Liver (tissue), 9 donors: ENCODE data around the gene USP2. TPM values are rescaled to one million over a fixed set of nuclear protein-coding genes. Genes with fewer than 3 reads are reported as not detected.

Experiments
- DNase-seq: peaks from one replicate; pipeline ENCODE4 v3.0.0-alpha.2; 2017; ENCODE audit warnings: low spot score
- H3K27ac ChIP-seq, 2 donors: one replicate each; pipeline ENCODE4 v1.7.0; 2013; ENCODE audit warnings: inconsistent platforms in 2 of 2, low read length in 2 of 2, control low read depth in 1 of 2, low read depth in 1 of 2, mild to moderate bottlenecking in 1 of 2
- H3K27me3 ChIP-seq, 4 donors: one replicate each; pipeline versions ENCODE4 v1.6.1 to v1.7.0; 2013; ENCODE audit warnings: low read length in 3 of 4, inconsistent platforms in 1 of 4, mild to moderate bottlenecking in 1 of 4, moderate library complexity in 1 of 4; ENCODE audit not compliant: control insufficient read depth in 4 of 4, insufficient read depth in 4 of 4
- H3K36me3 ChIP-seq, 4 donors: one replicate each; pipeline versions ENCODE4 v1.6.1 to v1.7.0; 2013; ENCODE audit warnings: low read length in 3 of 4, mild to moderate bottlenecking in 3 of 4, low read depth in 1 of 4, moderate library complexity in 1 of 4; ENCODE audit not compliant: control insufficient read depth in 4 of 4, insufficient read depth in 3 of 4
- H3K4me1 ChIP-seq, 4 donors: one replicate each; pipeline versions ENCODE4 v1.6.1 to v1.7.0; 2013; ENCODE audit warnings: low read length in 3 of 4, mild to moderate bottlenecking in 3 of 4, moderate library complexity in 1 of 4; ENCODE audit not compliant: control insufficient read depth in 4 of 4, insufficient read depth in 4 of 4
- H3K4me3 ChIP-seq, 3 donors: one replicate each; pipeline versions ENCODE4 v1.6.1 to v1.7.0; 2013; ENCODE audit warnings: low read length in 3 of 3, control low read depth in 1 of 3, low read depth in 1 of 3, mild to moderate bottlenecking in 1 of 3
- H3K9ac ChIP-seq, 2 donors: one replicate each; pipeline ENCODE4 v1.7.0; 2013; ENCODE audit warnings: low read length in 2 of 2, mild to moderate bottlenecking in 2 of 2, moderate library complexity in 2 of 2, control low read depth in 1 of 2, low read depth in 1 of 2
- H3K9me3 ChIP-seq, 4 donors: one replicate each; pipeline versions ENCODE4 v1.6.1 to v1.7.0; 2013; ENCODE audit warnings: low read length in 3 of 4; ENCODE audit not compliant: control insufficient read depth in 4 of 4
- ATF3 ChIP-seq: IDR thresholded peaks from 2 replicates; pipeline ENCODE4 v1.6.1; 2016; ENCODE audit warnings: antibody characterized with exemption
- CTCF ChIP-seq: fragments of 150-350 bp; IDR thresholded peaks from 2 replicates; pipeline ENCODE4 v1.5.1; 2017; ENCODE audit warnings: improper control_type of control experiment, low read depth, low read length; ENCODE audit not compliant: missing input control
- EGR1 ChIP-seq, 2 donors: IDR thresholded peaks; 2 replicates each; pipeline ENCODE4 v1.6.1; 2016 to 2018; ENCODE audit warnings: antibody characterized with exemption in 2 of 2, low read depth in 2 of 2
- FOXA1 ChIP-seq: IDR thresholded peaks from 2 replicates; pipeline ENCODE4 v1.6.1; 2016; ENCODE audit warnings: antibody characterized with exemption
- FOXA2 ChIP-seq: IDR thresholded peaks from 2 replicates; pipeline ENCODE4 v1.6.1; 2016; ENCODE audit warnings: antibody characterized with exemption
- GABPA ChIP-seq, 2 donors: IDR thresholded peaks in 1 of 2; conservative IDR thresholded peaks in 1 of 2; 2 replicates each; pipeline ENCODE4 v1.6.1; 2016; ENCODE audit warnings: antibody characterized with exemption in 2 of 2, mild to moderate bottlenecking in 1 of 2, moderate library complexity in 1 of 2
- HNF4A ChIP-seq, 2 donors: conservative IDR thresholded peaks; 2 replicates each; pipeline ENCODE4 v1.6.1; 2016; ENCODE audit warnings: antibody characterized with exemption in 2 of 2, mild to moderate bottlenecking in 2 of 2
- HNF4G ChIP-seq: IDR thresholded peaks from 2 replicates; pipeline ENCODE4 v1.6.1; 2016; ENCODE audit warnings: antibody characterized with exemption
- JUND ChIP-seq, 2 donors: IDR thresholded peaks; 2 replicates each; pipeline ENCODE4 v1.6.1; 2016; ENCODE audit warnings: antibody characterized with exemption in 2 of 2
- MAX ChIP-seq: IDR thresholded peaks from 2 replicates; pipeline ENCODE4 v1.6.1; 2016; ENCODE audit warnings: antibody characterized with exemption
- NR2F2 ChIP-seq: IDR thresholded peaks from 2 replicates; pipeline ENCODE4 v1.6.1; 2016; ENCODE audit warnings: antibody characterized with exemption
- RAD21 ChIP-seq, 2 donors: IDR thresholded peaks; 2 replicates each; pipeline ENCODE4 v1.6.1; 2016; ENCODE audit warnings: antibody characterized with exemption in 2 of 2, mild to moderate bottlenecking in 2 of 2
- REST ChIP-seq: IDR thresholded peaks from 2 replicates; pipeline ENCODE4 v1.6.1; 2016; ENCODE audit warnings: antibody characterized with exemption, mild to moderate bottlenecking
- RXRA ChIP-seq, 2 donors: IDR thresholded peaks; 2 replicates each; pipeline ENCODE4 v1.6.1; 2017 to 2018; ENCODE audit warnings: antibody characterized with exemption in 2 of 2, mild to moderate bottlenecking in 1 of 2
- SP1 ChIP-seq: IDR thresholded peaks from 2 replicates; pipeline ENCODE4 v1.6.1; 2018; ENCODE audit warnings: antibody characterized with exemption, mild to moderate bottlenecking
- TAF1 ChIP-seq: conservative IDR thresholded peaks from 2 replicates; pipeline ENCODE4 v1.6.1; 2016; ENCODE audit warnings: antibody characterized with exemption, mild to moderate bottlenecking
- YY1 ChIP-seq: IDR thresholded peaks from 2 replicates; pipeline ENCODE4 v1.6.1; 2016; ENCODE audit warnings: antibody characterized with exemption, mild to moderate bottlenecking
- ZBTB33 ChIP-seq: IDR thresholded peaks from 2 replicates; pipeline ENCODE4 v1.6.1; 2016; ENCODE audit warnings: antibody characterized with exemption
- WGBS: extraction: QIAGEN DNeasy Blood & Tissue Kit; methylation state at CpG from one replicate; pipeline ENCODE4 v1.1.7; 2013; 5-methylcytosine and 5-hydroxymethylcytosine counted together
- polyA plus RNA-seq, 2 donors: library from polyadenylated mRNA; stranded (reverse) in 1 of 2; unstranded in 1 of 2; fragments of 200-250 nt in 1 of 2; fragments of >200 nt in 1 of 2; fragmentation: Nextera tagmentation in 1 of 2; extraction: Ambion mirVana in 1 of 2; gene quantifications; one replicate each; pipeline versions ENCODE4 v1.2.1 to v1.2.3, GENCODE V29; 2013 to 2015
- total RNA-seq, 2 donors: library from RNA; depleted of rRNA; stranded (reverse); fragments of >200 nt; gene quantifications; one replicate each; pipeline ENCODE4 v1.2.3, GENCODE V29; 2014
- donor health status: healthy.
- donor health status: healthy.
- donor health status: healthy.
- donor health status: healthy.
- donor health status: healthy.

Gene USP2
- total and polyA plus RNA-seq, 4 donors, result 0.65 to 4.4 (median 2.1) TPM

GRCh38 chr11:119306373-119306890, 75.1 kb downstream of the USP2 start:
- Histone ChIP-seq H3K36me3 (peaks cover 0 to 15% (median 9%) of the 10 kb centered on the region in 4 donors), H3K27ac (no peak overlapping the region)
- WGBS, result 88% methylated on average over 5 of the region's 5 CpGs

More at GRCh38 chr11:119306373-119306890, 75.1 kb downstream of the USP2 start:
- Histone ChIP-seq H3K27me3 (no peaks in the 10 kb centered on the region), H3K4me1 (no peaks in the 10 kb centered on the region), H3K9me3 (no peaks in the 10 kb centered on the region), H3K9ac (no peak overlapping the region), H3K4me3 (no peak overlapping the region)
- DNase-seq, result no peak
- TF ChIP-seq NR2F2 (no peak), HNF4G (no peak), ATF3 (no peak), SP1 (no peak), ZBTB33 (no peak), REST (no peak), RAD21 (IDR thresholded peaks at IDR 0.05) (no peak), YY1 (no peak), CTCF (no peak), MAX (no peak), EGR1 (IDR thresholded peaks at IDR 0.05; ENCODE audit: low read depth in 2 of 2) (no peak), RXRA (IDR thresholded peaks at IDR 0.05) (no peak), FOXA2 (no peak), TAF1 (no peak), JUND (IDR thresholded peaks at IDR 0.05) (no peak), HNF4A (conservative IDR thresholded peaks at IDR 0.05) (no peak), GABPA (IDR thresholded peaks at IDR 0.05 in 1 of 2, conservative IDR thresholded peaks at IDR 0.05 in 1 of 2) (no peak), FOXA1 (no peak)
